Naive B cell (primary cell): ENCODE results near the gene ZNF106. TPM values are rescaled to one million over a fixed set of nuclear protein-coding genes. Genes with fewer than 3 reads are reported as not detected.
A peak's percentile ranks its signal among the peaks of the same experiment; 100 is the strongest.

Experiments used
- ATAC-seq, 2 donors: fragments of 150-1000 bp; cut with Tn5 transposase; 2 replicates each; pipeline ENCODE4 v1.10.0; 2021; ENCODE audit warnings: low read depth in 2 of 2, mild to moderate bottlenecking in 2 of 2, moderate library complexity in 2 of 2
- DNase-seq: peaks from one replicate; pipeline ENCODE4 v3.0.0; 2022
- H3K27ac Mint-ChIP-seq, 6 donors: one replicate each; pipeline ENCODE4 v1.8.0; 2020 to 2022; ENCODE audit warnings: mild to moderate bottlenecking in 6 of 6, mixed read lengths in 6 of 6, moderate library complexity in 5 of 6, inconsistent platforms in 2 of 6
- H3K27me3 Mint-ChIP-seq, 3 donors: one replicate each; pipeline ENCODE4 v1.8.0; 2021 to 2022; ENCODE audit warnings: mixed read lengths in 3 of 3, mild to moderate bottlenecking in 1 of 3
- H3K36me3 Mint-ChIP-seq, 2 donors: one replicate each; pipeline ENCODE4 v1.8.0; 2020 to 2022; ENCODE audit warnings: mixed read lengths in 2 of 2, inconsistent platforms in 1 of 2, mild to moderate bottlenecking in 1 of 2
- H3K4me1 Mint-ChIP-seq, 3 donors: one replicate each; pipeline ENCODE4 v1.8.0; 2020 to 2022; ENCODE audit warnings: mixed read lengths in 3 of 3, inconsistent platforms in 1 of 3, mild to moderate bottlenecking in 1 of 3, moderate library complexity in 1 of 3
- H3K4me3 Mint-ChIP-seq, 8 donors: one replicate each; pipeline ENCODE4 v1.8.0; 2020 to 2022; ENCODE audit warnings: mild to moderate bottlenecking in 8 of 8, mixed read lengths in 8 of 8, moderate library complexity in 8 of 8, inconsistent platforms in 2 of 8
- H3K9me3 Mint-ChIP-seq, 7 donors: one replicate each; pipeline ENCODE4 v1.8.0; 2020 to 2022; ENCODE audit warnings: mixed read lengths in 7 of 7, mild to moderate bottlenecking in 5 of 7, inconsistent platforms in 2 of 7, moderate library complexity in 1 of 7
- polyA plus RNA-seq, 6 donors: library from polyadenylated mRNA; unstranded; fragments of 300-500 nt; fragmentation: Illumina TruSeq; gene quantifications; one replicate each; pipeline ENCODE4 v1.2.3, GENCODE V29; 2021; ENCODE audit warnings: low read depth in 6 of 6

ZNF106 gene
- polyA plus RNA-seq, 6 donors from 2014 or later = 24.1 to 87.1 (median 52.0) TPM

DNA sequence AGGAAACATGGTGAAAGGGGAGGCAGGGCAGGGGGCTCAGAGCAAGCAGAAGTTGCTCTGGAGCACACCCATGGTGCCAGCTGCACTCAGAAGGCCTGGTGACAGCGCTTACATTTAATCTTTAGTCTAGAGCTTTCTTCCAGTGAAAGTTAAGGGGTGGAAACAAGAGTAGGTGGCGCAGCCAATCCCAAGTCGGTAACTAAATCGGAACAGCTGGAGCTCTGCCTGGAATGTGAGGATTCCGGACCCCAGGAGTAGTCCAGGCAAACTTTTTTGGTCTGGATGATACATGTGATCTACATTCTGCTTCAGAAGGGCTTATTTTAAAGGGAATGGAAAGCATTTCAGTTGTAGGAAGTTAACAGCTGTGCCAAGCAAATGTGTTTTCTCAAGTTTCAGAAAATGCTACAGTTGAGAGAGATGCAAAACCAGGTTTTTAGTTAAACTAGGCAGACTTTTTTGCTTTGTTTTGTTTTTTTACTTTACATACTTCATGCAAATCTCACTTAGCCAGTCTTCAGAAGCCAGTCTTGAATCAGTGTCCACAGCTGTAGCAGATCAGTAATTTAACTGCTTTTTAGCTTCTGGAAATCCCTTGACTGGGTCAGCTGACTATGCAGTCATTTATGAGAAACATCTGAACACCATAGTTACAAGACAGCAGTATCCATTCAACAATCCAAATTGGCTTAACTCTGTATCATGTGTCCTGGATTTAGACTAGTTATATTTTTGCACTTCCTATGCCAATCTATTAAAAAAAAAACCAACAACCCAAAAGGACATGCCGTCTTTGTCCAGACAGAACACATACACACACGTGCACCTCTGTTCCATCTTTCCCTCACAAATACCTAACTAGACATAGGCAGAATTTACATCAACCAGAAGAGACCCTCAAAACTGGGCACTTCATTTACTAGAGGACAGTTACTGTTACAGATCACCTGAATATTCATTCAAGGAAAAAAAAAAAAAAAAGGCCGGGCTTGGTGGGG lies 33.2 kb downstream of the ZNF106 start:
- DNase-seq = peak; percentile 6
- peak overlapping the region in 4 of 8 donors; percentile 22 to 41 (median 32) for H3K4me3 Mint-ChIP-seq
- ATAC-seq = peak; percentile 82 to 92

DNA sequence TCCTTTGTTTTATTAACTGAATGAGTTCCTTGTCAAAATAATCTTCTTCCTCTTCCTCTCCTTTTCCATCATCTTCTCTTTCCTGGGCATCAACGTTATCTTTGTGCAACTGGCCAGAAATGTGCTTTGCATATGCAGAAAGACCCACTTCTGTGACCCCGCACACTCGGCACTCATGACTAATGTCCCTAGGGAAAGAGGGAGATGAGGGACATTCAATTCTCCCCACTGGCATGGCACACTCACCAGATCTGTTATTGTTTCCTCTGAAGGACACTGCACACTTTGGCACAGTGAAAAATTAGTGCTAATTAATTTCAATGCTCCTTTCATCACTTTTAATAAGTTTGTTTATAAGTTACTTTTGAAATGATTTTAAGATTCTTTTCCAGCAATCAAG lies 34.0 kb downstream of the ZNF106 start:
- Mint-ChIP-seq H3K4me3 (peak overlapping the region in 2 of 8 donors; percentile 8 to 21), H3K36me3 (peaks cover 1 to 7% of the 10 kb centered on the region in 2 donors), H3K27ac (peak overlapping the region; percentile 67 to 98 (median 90)), H3K9me3 (no peaks in the 10 kb centered on the region), H3K4me1 (peaks cover 15 to 24% (median 21%) of the 10 kb centered on the region in 3 donors), H3K27me3 (no peaks in the 10 kb centered on the region)
- no peak for ATAC-seq
- no peak for DNase-seq

More for the DNA sequence above, 33.2 kb downstream of the ZNF106 start:
- H3K4me1 Mint-ChIP-seq = peaks cover 15 to 24% (median 21%) of the 10 kb centered on the region in 3 donors
- peak overlapping the region; percentile 82 to 98 (median 90) for H3K27ac Mint-ChIP-seq
- no peaks in the 10 kb centered on the region for H3K9me3 Mint-ChIP-seq
- no peaks in the 10 kb centered on the region for H3K27me3 Mint-ChIP-seq
- peaks cover 0 to 7% of the 10 kb centered on the region in 2 donors for H3K36me3 Mint-ChIP-seq

DNA sequence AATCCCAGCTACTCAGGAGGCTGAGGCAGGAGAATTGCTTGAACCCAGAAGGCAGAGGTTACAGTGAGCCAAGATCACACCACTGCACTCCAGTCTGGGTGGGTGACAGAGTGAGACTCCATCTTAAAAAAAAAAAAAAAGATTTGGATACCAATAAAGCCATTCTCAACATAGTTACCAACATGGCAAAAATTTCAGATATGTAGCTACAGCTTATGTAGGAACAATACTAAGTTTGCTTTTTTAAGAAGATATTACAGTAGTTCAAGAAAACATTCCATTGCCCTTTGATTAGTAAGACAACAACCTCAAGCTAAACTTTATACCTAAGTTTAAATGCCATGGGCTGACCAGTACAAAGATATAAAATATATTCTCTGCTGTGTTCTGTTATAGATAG lies 34.4 kb downstream of the ZNF106 start:
- DNase-seq (no peak), ATAC-seq (no peak)
- Mint-ChIP-seq H3K27ac (peak overlapping the region in 3 of 6 donors; percentile 82 to 92 (median 91)), H3K27me3 (no peaks in the 10 kb centered on the region), H3K36me3 (peaks cover 6 to 10% of the 10 kb centered on the region in 2 donors), H3K9me3 (no peaks in the 10 kb centered on the region), H3K4me1 (peaks cover 15 to 24% (median 21%) of the 10 kb centered on the region in 3 donors), H3K4me3 (no peak overlapping the region)

DNA sequence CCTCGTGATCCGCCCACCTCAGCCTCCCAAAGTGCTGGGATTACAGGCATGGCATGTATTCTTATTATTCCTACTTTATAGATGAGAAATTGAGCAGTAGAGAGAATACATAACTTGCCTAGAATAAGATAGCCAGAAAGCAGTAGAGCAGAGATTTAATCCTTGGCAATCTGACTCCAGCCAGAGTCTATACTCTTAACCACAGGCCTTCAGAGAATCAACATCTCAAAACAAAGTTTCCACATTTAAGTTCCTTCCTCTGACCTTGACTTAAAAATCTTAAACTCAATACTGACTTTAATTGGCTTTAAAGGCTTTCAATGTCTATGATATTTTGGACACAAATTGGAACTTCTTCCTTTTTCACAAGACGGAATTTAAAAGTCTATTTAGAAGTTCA lies 37.1 kb downstream of the ZNF106 start:
- H3K4me3 Mint-ChIP-seq = no peak overlapping the region
- no peak for DNase-seq
- H3K27ac Mint-ChIP-seq = no peak overlapping the region
- H3K9me3 Mint-ChIP-seq = no peaks in the 10 kb centered on the region
- ATAC-seq = no peak
- H3K36me3 Mint-ChIP-seq = peaks cover 18 to 30% of the 10 kb centered on the region in 2 donors
- H3K27me3 Mint-ChIP-seq = no peaks in the 10 kb centered on the region
- peaks cover 15 to 22% (median 17%) of the 10 kb centered on the region in 3 donors for H3K4me1 Mint-ChIP-seq

DNA sequence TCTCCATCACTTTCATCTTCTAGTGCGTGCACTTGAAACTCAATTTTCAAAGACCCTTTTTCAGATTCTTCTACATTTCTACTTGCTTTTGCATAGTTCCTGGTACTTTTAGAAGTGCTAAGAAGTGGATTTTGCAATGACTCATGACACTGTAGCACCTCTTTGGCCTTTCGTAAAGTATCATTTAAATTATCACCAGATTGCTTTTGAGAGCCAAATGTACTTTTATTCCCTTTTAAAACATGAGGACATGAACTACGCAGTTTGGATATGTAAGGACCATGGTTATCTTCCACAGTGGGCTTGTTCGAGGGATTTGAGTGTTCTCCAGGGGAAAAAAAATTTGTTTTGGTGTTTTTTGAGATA lies 40.5 kb downstream of the ZNF106 start:
- Mint-ChIP-seq H3K4me1 (no peaks in the 10 kb centered on the region), H3K9me3 (no peaks in the 10 kb centered on the region), H3K27ac (peak overlapping the region in 2 of 6 donors; percentile 45 to 51), H3K4me3 (no peak overlapping the region), H3K36me3 (peaks cover 24 to 30% of the 10 kb centered on the region in 2 donors), H3K27me3 (no peaks in the 10 kb centered on the region)
- no peak for DNase-seq
- ATAC-seq = no peak

DNA sequence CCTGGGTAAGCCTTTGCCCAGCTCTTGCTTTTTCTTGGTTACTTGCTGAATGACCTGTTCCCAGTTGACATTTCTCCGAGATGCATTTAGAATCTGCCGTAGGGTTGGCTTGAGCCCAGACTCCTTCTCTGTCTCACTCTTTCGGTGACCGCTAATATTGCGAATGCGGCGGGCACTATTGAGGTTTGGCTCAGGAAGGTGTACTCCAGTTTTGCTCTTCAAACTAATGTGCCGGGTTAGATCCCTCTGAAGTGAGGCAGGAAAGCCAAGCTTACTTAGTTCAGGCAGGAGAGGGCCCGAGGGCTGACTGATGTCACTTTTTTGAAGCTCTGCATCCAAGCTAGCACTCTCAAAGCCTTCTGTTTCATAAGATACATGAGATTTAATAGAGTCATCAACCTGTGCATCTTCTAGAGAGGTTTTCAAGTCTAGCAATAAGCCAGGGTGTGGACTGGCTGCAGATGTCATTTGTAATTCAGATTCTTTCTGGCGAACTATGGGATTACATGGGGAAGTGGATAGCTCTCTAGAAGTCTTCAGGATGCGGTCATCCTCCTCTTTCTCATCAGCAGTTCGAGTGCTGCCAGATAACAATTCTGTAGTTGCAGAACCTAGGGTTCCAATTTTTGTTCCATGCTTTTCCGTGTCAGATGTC lies 41.0 kb downstream of the ZNF106 start:
- no peaks in the 10 kb centered on the region for H3K4me1 Mint-ChIP-seq
- H3K27me3 Mint-ChIP-seq = no peaks in the 10 kb centered on the region
- peaks cover 29 to 34% of the 10 kb centered on the region in 2 donors for H3K36me3 Mint-ChIP-seq
- no peaks in the 10 kb centered on the region for H3K9me3 Mint-ChIP-seq
- H3K27ac Mint-ChIP-seq = peak overlapping the region in 2 of 6 donors; percentile 45 to 74
- DNase-seq = no peak
- no peak for ATAC-seq
- H3K4me3 Mint-ChIP-seq = no peak overlapping the region

DNA sequence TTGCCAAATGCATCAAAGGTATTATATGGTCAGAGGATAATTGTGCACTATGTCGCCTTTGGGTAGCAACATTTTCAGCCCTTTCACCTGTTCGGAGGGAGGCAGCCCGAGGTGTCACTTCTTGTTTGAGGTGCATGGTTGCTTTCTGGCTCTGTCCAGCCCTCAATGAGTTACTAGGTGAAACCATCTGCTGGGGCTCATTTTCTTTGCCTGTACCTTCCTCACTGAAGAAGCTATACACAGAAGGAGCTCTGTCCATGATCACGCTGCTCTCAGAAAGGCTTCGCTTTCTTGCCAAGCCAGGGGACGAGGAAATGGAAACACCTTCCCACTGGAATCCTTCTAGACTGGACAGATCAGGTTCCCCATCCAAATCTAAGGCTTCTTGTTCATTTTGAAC lies 42.7 kb downstream of the ZNF106 start:
- Mint-ChIP-seq H3K9me3 (no peaks in the 10 kb centered on the region), H3K27me3 (no peaks in the 10 kb centered on the region), H3K27ac (no peak overlapping the region), H3K4me3 (no peak overlapping the region), H3K4me1 (no peaks in the 10 kb centered on the region), H3K36me3 (peaks cover 31 to 34% of the 10 kb centered on the region in 2 donors)
- ATAC-seq = no peak
- DNase-seq = no peak

DNA sequence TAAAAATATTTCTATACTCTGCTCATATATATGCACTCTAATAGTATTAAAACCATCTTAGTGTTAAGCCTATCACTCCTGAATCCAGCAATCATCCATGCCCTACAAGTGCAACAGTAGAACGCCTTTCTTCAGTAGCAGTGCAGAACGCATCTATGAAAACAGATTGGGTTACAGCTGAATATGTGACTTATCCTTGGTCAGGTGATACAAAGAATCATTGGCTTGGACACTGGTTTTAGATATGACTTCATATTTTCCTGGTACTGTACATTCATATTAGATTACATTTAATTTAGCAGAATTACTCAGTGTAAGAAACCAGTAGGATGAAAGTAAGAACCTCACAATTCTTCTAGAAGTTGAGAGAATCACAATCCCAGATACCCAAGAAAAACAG lies 43.3 kb downstream of the ZNF106 start:
- Mint-ChIP-seq H3K27ac (no peak overlapping the region), H3K36me3 (peaks cover 31 to 34% of the 10 kb centered on the region in 2 donors), H3K4me1 (no peaks in the 10 kb centered on the region), H3K4me3 (no peak overlapping the region), H3K27me3 (no peaks in the 10 kb centered on the region), H3K9me3 (no peaks in the 10 kb centered on the region)
- ATAC-seq (no peak), DNase-seq (no peak)

DNA sequence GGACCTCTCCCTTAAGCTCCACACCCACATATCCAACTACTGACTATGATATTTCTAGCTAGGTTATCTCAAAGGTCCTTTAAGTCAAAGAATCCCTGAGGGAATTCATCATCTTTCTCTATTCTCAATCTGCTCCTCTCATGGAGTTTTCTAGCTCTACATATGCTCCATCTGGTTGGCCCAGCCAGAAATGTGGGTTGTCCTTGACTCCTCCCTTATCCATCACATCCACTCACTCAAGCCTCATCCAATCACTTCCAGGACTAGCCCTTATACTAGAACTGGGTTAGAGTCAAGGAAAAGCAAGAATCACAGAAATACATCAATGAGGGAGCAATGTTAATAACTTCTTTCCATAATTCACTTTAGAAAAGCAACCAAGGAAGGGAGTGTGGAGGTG lies 45.4 kb downstream of the ZNF106 start:
- ATAC-seq (no peak), DNase-seq (no peak)
- H3K27me3 Mint-ChIP-seq = no peaks in the 10 kb centered on the region
- H3K9me3 Mint-ChIP-seq = no peaks in the 10 kb centered on the region
- peak overlapping the region in 4 of 6 donors; percentile 0 to 76 (median 36) for H3K27ac Mint-ChIP-seq
- peaks cover 26% of the 10 kb centered on the region in 2 donors for H3K36me3 Mint-ChIP-seq
- H3K4me1 Mint-ChIP-seq = no peaks in the 10 kb centered on the region
- H3K4me3 Mint-ChIP-seq = no peak overlapping the region

DNA sequence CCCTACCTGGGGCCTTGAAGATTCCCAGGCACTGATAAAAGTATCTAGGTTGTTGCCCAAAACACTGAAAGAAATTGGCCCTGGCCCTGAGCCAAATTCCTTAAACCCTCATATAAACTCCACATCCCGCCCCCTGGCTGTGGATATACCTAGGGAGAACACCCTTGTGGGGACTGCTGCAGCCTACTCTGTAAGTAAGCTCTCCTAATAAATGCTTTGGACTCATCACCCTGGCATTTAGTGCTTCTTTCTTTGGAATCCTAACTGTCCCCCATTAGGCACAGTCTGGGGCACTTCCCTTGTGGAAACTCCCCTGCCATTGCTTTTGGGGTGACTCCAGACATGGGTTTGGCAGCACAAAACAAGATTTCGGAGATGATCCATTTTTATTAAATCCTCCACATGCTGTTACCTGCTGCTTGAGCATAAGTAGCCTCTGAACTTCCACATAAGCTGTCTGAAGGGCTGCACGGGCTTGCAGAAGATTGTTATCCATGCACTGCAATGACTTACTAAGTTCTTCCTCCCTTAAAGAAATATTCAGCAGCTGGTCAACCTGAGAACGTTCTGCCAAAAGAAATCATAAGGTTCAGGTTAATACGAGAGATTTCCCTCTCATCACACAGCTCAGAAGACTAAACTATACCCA lies 46.4 kb downstream of the ZNF106 start:
- H3K4me1 Mint-ChIP-seq = no peaks in the 10 kb centered on the region
- no peak for ATAC-seq
- peaks cover 21% of the 10 kb centered on the region in 2 donors for H3K36me3 Mint-ChIP-seq
- H3K9me3 Mint-ChIP-seq = no peaks in the 10 kb centered on the region
- no peaks in the 10 kb centered on the region for H3K27me3 Mint-ChIP-seq
- no peak overlapping the region for H3K27ac Mint-ChIP-seq
- peak overlapping the region in 1 of 8 donors; percentile 75 for H3K4me3 Mint-ChIP-seq
- no peak for DNase-seq

DNA sequence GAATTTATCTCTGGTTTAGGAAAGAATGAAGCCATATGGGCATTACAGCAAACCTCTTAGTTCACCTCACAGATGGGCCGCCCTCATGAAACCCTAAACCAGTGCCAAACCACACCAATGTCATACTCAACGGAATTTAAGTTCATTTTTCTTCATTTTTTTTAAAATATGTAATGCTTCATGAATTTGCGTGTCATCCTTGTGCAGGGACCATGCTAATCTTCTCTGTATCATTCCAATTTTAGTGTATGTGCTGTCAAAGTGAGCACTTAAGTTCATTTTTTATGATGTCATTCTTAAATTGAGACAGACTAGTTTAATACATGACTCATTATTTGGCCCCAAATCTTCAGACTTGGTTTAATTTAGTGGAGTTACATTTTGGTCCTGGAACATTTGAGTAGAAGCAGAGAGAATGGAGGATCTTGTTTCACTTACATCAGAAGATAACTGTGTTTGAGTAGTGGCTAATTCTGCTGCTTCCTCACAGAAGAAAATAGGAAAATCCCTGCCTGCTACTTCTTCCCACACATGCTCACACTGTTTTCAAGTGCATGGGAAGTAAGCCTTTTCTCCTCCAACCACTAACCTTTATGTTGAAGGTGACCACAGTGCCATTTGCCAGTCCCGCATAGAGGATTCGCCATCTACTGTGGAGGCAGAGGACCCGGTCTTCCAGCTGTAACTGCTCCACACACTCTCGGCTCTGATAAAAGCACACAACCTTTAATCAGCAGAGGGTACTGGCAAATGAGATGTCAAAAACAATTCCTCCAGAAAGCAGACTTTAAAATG lies 63.3 kb downstream of the ZNF106 start:
- H3K4me3 Mint-ChIP-seq = no peak overlapping the region

DNA sequence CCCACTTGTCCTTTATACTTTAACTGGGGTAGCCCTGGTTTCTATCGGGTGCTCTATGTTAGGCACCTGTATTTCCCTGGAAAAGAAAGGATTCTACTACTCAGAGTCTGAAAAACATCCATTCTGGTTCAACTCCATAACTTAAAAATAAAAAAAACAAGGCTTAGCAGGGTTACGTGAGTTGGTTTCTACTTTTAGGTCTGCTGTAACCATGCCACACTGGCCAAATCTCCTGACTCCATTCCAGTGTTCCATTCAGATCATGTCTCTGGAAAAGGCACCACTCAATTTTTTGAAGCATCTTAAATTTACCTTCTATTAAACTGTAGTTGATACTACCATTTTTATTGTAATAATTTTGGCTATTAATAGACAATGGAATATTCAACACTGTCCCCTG lies 69.6 kb downstream of the ZNF106 start:
- Mint-ChIP-seq H3K27ac (no peak overlapping the region), H3K4me1 (no peaks in the 10 kb centered on the region), H3K27me3 (no peaks in the 10 kb centered on the region), H3K9me3 (no peaks in the 10 kb centered on the region), H3K4me3 (no peak overlapping the region), H3K36me3 (peaks cover 30 to 33% of the 10 kb centered on the region in 2 donors)
- ATAC-seq = no peak
- no peak for DNase-seq

More for the DNA sequence above, 63.3 kb downstream of the ZNF106 start:
- Mint-ChIP-seq H3K27me3 (no peaks in the 10 kb centered on the region), H3K9me3 (no peaks in the 10 kb centered on the region), H3K27ac (peak overlapping the region in 1 of 6 donors; percentile 19), H3K4me1 (no peaks in the 10 kb centered on the region), H3K36me3 (peaks cover 15 to 21% of the 10 kb centered on the region in 2 donors)
- DNase-seq = no peak
- no peak for ATAC-seq

DNA sequence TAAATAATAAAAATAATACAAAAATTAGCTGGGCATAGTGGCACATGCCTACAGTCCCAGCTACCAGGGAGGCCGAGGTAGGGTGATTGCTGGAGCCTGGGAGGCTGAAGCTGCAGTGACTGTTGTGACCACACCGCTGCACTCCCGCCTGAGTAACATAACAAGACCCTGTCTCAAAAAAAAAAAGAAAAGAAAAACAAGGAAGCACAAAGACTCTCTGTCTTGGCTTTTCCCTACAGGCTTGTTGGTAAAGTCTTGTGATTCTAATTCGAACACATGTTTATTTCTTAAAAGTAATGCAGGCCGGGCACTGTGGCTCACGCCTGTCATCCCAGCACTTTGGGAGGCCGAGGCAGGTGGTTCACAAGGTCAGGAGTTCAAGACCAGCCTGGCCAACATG lies 71.6 kb downstream of the ZNF106 start:
- Mint-ChIP-seq H3K9me3 (no peaks in the 10 kb centered on the region), H3K36me3 (peaks cover 30 to 32% of the 10 kb centered on the region in 2 donors), H3K4me1 (no peaks in the 10 kb centered on the region), H3K27me3 (no peaks in the 10 kb centered on the region), H3K27ac (no peak overlapping the region), H3K4me3 (no peak overlapping the region)
- DNase-seq (no peak), ATAC-seq (no peak)
